Hypothalamus (tissue), 51 donors: ENCODE results near the gene MACF1.
"Not testable (repeated sequence)": the region's sequence is repeated elsewhere in the genome, so short reads cannot be mapped to it uniquely, and the experiment has no call there.

Experiments used
- DNase-seq, 51 donors: peaks; one replicate each; lab custom pipeline; 2025; lab: John Stamatoyannopoulos, UW

MACF1 gene

GRCh38 chr1:39481289-39481688, 276.8 kb downstream of the MACF1 start:
- DNase-seq: no peak

GRCh38 chr1:39483276-39483675, 278.8 kb downstream of the MACF1 start:
- DNase-seq: no peak

DNA sequence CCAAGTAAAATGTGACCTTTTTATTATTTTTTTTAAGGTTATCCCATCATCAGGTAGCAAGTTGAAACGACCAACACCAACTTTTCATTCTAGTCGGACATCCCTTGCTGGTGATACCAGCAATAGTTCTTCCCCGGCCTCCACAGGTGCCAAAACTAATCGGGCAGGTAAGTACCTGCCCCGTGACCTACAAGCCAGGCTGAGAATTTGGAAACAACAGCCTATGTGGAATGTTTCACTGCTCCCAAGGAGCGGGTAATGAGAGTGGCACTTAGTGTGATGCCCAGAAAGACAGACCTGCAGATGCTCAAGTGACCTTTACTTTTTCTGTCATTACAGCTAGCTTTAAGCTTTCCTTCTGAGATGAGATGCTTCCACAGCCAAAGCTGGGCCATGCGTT, 280.1 kb downstream of the MACF1 start:
- no peak for DNase-seq

GRCh38 chr1:39485046-39485803, 280.7 kb downstream of the MACF1 start:
- peak in 28 of 51 donors; percentile 10 to 70 (median 49) for DNase-seq

DNA sequence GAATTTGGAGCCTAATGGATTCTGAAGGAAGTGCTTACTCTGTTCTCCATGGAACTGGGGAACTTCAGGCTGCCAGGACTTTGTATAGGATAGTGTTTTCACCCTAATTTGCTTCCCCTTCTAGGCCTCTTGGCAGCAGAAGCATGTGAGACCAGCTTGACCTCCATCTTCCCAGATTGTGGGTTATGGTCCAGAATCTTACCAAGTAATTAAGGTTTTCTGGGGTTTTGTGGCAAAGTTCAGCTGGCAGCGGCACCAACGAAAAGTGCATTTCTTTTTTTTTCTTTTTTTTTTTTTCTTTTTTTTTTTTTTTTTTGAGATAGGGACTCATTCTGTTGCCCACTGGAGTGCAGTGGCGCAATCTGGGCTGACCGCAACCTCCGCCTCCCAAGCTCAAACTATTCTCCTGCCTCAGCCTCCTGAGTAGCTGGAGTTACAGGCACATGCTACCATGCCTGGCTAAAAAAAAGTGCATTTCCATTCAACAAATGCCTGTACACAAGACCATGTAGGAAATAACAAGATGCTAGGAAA, 283.6 kb downstream of the MACF1 start:
- DNase-seq: no peak

GRCh38 chr1:39488793-39489566, 284.5 kb downstream of the MACF1 start:
- DNase-seq: no peak

DNA sequence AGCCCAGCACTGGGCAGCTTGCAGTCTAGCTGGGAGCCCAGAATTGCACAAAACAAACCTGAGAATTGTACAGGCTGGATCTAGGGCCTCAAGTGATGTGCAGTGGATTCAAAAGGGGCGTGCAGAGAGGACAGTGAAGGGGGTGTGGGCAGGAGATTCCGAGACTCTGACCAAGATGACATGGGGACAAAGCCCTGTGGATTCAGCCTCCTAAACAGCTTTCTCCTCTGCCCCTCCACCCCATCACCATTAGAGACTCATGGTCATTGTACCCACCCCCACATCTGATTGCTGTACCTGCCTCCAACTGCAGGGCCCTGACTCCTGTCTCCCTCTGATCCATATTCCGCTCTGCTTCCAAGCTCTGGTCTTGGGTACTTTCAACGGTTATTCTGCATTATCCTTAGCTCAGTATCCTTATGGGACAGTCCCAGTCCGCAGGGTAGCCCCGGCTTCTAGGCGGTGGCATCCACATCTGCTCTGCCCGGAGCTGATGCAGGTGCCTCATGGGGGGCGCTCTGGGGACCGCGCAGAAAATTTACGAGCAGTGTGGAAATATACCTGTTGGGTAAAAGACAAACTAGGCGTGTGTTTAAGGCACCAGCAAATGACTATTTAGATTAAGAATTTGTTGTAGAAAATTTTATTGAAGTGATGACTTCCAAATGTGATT, 285.2 kb downstream of the MACF1 start:
- DNase-seq: no peak

GRCh38 chr1:39490596-39491145, 286.2 kb downstream of the MACF1 start:
- peak in 3 of 51 donors; percentile 24 to 54 (median 25) for DNase-seq

GRCh38 chr1:39491146-39491921, 286.8 kb downstream of the MACF1 start, which contains the start of gene BMP8A:
TSS of gene BMP8A (plus strand) at chr1:39491636. CDS start at chr1:39491992, 356 bp downstream.
- DNase-seq: peak in 10 of 51 donors; percentile 8 to 70 (median 24)

DNA sequence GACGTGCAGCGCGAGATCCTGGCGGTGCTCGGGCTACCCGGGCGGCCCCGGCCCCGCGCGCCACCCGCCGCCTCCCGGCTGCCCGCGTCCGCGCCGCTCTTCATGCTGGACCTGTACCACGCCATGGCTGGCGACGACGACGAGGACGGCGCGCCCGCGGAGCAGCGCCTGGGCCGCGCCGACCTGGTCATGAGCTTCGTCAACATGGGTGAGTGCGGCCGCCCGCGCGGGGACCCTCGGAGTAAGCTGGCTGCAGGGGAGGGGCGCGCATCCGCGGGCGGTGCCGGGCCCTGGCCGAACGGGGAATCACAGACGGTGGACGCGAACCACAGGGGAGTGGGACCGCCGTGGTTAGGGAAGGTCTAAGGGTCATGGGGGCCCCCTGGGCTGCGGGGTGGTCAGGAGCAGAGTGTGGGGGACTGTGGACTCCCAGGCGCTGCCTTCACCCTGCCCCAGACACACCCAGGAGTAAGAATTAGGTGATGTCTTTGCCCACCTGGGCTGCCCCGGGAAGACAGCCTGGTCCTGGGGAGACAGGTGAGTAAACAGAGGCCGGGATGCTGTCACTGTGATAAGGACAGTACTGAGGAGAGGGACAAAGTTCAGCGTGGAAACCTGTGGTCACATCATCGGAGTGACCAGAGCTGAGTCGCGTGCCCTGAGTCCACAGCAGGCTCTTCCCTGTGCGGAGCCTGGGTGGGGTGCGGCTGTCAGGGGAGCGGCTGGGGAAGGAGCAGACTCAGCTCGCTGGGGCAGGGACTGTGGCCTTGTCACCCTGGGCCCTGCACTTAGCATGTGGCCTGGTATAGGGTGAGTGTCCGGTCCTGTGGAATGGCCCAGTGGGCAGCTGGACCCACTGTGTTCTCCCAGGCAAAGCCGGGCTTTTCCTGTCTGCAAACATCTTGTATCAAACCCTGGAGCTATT, 287.9 kb downstream of the MACF1 start:
- DNase-seq: not testable (repeated sequence)

DNA sequence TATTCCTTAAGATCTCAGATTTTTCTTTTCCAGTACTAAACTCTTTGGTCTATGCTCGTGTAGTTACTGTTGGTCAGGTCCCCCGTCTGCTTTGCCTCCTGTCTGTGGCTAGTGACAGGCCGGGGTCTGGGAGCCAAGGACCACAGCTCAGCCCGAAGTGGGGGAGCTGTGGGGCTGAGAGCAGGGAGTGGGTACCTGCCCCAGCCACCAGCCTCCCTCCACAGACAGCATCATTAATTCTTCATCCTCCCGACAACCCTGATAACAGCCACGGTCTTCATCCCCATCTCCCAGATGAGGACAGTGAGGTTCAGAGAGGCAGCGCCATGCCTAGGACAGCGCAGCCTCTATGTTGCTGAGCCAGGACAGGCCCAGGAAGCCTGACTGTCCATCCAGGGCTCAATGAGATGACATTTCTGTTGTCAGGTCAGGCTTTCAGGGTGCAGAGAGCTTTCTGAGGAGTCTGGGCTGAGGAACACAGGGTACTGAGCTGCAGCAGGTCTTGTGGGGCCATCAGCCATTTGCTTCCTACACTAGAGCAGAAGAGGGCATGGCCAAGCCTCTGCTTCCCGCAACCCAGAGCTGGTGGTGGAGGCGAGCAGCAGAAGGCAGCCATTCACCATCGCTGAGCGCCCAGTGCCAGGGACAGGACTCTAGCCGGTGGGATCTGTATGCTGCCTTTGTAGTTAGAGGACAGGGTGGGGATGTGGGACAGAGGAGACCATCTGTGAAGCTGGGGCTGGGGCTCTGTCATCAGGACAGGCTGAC, 288.7 kb downstream of the MACF1 start:
- not testable (repeated sequence) for DNase-seq

DNA sequence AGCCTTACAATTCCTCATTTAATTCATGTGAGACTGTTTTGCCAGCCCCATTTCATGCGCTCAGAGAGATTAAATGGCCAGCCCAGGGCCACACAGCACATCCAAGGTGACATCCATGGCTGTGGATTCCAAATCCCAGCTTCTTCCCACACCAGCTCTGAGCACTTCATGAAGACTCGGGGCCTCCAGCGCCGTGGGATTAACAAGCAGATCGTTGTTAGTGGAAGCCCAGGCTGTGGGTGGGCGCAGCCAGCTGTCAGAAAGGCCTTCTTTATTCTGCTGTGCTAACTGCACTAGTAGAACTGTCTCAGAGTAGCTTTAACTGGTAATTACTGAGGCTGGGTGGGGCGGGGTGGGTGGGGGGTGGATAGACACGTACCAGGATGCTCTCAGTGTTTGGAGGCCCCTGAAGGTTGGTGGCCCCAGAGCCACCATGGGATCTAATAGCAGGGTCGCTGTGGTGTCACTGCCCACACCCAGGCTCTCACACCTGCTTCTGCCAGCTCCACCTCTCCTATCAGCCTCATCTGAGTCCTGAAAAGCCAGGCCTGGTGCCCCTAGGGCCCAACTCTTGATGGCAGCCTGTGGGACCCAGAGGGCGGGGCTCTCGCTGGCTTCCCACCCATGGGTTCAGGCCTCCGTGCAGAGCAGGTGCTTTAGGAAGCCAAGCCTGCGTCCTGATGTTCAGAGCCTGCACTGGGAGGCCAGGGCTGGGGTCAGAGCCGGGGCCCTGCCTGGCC, 290.3 kb downstream of the MACF1 start:
- peak in 1 of 51 donors; percentile 10 for DNase-seq

- not testable (repeated sequence) for DNase-seq
These were observed 292.0 kb downstream of the MACF1 start for GRCh38 chr1:39496520-39496919.

- DNase-seq: no peak
These were observed 293.1 kb downstream of the MACF1 start for GRCh38 chr1:39497585-39497984.

GRCh38 chr1:39498096-39498710, 293.7 kb downstream of the MACF1 start:
- not testable (repeated sequence) for DNase-seq

- not testable (repeated sequence) for DNase-seq
These were observed 294.3 kb downstream of the MACF1 start for GRCh38 chr1:39498821-39499220.

- no peak for DNase-seq
These were observed 295.2 kb downstream of the MACF1 start for GRCh38 chr1:39499668-39500067.
